ENCODE data around the gene NOTCH1. TPM values are rescaled to one million over a fixed set of nuclear protein-coding genes. Genes with fewer than 3 reads are reported as not detected.
A peak's percentile ranks its signal among the peaks of the same experiment; 100 is the strongest.

The NOTCH1 gene
- total and polyA plus RNA-seq, 4 donors = 28.2 to 75.9 (median 50.0) TPM

DNA sequence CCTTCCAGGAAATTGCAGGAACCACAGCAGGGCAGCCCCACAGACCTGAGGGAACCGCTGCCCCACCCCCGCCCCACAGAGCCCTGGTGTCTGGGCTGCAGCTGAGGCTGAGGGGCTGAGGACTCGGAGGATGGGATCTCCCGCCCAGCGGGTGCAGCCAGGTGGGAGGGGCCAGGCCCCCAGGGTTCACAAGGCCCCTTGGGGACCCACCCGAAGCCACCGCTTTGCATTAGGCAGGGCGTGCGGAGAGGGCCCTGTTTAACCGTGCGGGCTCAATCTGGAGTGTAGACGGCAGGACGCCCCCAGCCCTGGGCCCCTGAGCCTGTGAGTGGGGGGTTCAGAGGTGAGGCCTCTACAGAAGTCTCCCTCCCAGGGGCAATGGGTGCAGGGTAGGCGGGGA lies 10.8 kb downstream of the NOTCH1 start:
- no peak overlapping the region for H3K4me3 ChIP-seq (ENCODE audit: low read depth, low read length)
- H3K36me3 ChIP-seq (ENCODE audit: control insufficient read depth, insufficient read depth, low read length) = peaks cover 86% of the 10 kb centered on the region
- H3K27ac ChIP-seq (ENCODE audit: low read depth, low read length) = no peak overlapping the region
- peaks cover 97% of the 10 kb centered on the region for H3K4me1 ChIP-seq (ENCODE audit: control insufficient read depth, insufficient read depth, low read length)
- no peaks in the 10 kb centered on the region for H3K9me3 ChIP-seq (ENCODE audit: control insufficient read depth, insufficient read depth, low read length)
- no peak for DNase-seq (ENCODE audit: low read depth in 4 of 6, low spot score in 6 of 6)
- no peaks in the 10 kb centered on the region for H3K27me3 ChIP-seq (ENCODE audit: control insufficient read depth, insufficient read depth, low read length)
- WGBS (ENCODE audit: insufficient coverage) = 46% methylated on average over 13 of the region's 14 CpGs

DNA sequence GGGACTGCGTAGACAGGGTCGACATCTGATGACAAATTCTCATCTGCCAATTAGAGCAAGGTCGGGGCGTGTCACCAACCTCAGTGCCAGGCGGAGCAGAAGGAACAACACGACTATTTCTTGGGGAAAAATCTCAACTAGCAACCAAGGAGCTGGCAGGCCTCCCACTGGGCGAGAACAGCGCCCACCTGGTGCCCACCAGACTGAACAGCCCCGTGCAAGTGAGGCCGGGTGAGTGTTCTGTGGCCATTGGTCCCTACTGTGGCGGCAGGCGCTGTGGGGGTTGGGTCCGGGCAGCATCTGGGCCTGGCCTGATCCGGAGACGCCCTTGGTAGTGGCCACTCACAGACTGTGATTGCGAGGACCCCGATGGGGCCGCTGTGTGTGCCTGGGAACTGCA lies 11.5 kb downstream of the NOTCH1 start:
- Histone ChIP-seq H3K27ac (ENCODE audit: low read depth, low read length) (no peak overlapping the region), H3K4me1 (ENCODE audit: control insufficient read depth, insufficient read depth, low read length) (peaks cover 97% of the 10 kb centered on the region), H3K36me3 (ENCODE audit: control insufficient read depth, insufficient read depth, low read length) (peaks cover 87% of the 10 kb centered on the region), H3K9me3 (ENCODE audit: control insufficient read depth, insufficient read depth, low read length) (no peaks in the 10 kb centered on the region), H3K4me3 (ENCODE audit: low read depth, low read length) (no peak overlapping the region), H3K27me3 (ENCODE audit: control insufficient read depth, insufficient read depth, low read length) (no peaks in the 10 kb centered on the region)
- DNase-seq (ENCODE audit: low read depth in 4 of 6, low spot score in 6 of 6) = peak in 1 of 6 donors; percentile 72
- WGBS (ENCODE audit: insufficient coverage) = 46% methylated on average over 14 of the region's 18 CpGs

DNA sequence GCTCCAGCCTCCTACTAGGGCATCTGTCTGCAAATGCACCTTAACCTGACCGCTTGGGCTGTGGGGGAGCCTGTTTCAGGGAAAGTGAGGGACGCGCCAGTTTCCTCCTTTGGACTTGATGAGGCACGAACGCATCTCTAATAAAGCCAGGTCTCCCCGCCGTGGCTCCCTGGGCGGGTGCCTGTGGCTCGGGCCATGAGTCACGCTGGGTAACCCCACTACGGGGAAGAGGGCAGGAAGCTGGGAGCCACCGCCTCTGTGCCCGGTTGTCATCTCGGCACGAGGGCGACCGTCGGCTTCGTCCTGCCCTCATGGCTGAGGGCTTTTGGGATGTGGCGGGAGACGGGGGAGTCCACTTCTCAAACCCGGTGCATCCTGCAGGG lies 12.1 kb downstream of the NOTCH1 start:
- DNase-seq (ENCODE audit: low read depth in 4 of 6, low spot score in 6 of 6) = no peak
- Histone ChIP-seq H3K4me3 (ENCODE audit: low read depth, low read length) (no peak overlapping the region), H3K27me3 (ENCODE audit: control insufficient read depth, insufficient read depth, low read length) (no peaks in the 10 kb centered on the region), H3K36me3 (ENCODE audit: control insufficient read depth, insufficient read depth, low read length) (peaks cover 90% of the 10 kb centered on the region), H3K4me1 (ENCODE audit: control insufficient read depth, insufficient read depth, low read length) (peaks cover 97% of the 10 kb centered on the region), H3K9me3 (ENCODE audit: control insufficient read depth, insufficient read depth, low read length) (no peaks in the 10 kb centered on the region), H3K27ac (ENCODE audit: low read depth, low read length) (peak overlapping the region; percentile 40)
- WGBS (ENCODE audit: insufficient coverage) = 53% methylated on average over 20 of the region's 22 CpGs

DNA sequence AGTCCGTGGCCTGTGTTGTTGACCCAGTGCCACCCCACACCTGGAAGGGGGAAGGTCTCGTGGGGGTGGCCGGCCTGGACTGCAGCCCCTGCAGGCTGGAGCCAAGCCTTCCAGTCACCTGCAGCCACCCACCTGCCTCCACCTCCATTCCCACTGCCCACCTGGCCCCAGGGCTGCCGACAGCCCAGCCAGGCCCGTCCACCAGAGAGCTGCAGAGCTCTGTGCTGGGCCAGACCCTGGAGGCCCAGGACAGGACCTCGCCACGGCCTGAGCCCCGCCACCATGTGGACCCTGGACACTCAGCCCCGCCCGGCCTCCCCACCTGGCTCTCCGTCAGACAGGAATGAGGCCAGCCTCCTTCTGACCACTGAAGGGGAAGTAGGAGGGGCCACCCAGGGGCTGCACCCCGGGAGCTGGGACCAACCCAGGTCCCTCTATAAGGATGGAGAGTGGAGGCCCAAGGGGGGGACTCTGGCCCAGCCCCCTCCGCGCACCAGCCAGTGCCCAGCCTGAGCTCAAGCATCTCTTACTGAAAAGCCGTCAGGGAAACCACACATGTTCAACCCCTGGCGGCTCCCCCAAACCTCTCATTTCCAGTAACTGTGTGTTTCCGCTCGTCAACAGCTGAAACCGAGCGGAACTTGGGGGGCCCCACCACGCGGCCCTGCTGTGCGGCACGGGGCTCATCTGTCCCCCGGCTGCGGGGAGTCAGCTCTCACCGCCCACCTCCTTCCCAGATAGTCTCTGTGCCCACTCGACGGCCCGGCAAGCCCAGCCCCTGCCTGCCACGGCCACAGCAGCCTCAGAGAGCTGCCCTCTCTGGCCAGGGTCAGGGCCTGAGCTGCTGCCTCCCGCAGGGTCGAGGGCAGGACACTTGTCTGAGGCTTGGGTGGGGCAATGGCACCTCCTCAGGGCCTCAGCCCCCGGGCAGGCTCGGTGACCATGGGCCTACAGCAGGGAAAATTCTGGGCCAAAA lies 12.8 kb downstream of the NOTCH1 start:
- Histone ChIP-seq H3K4me1 (ENCODE audit: control insufficient read depth, insufficient read depth, low read length) (peaks cover 97% of the 10 kb centered on the region), H3K4me3 (ENCODE audit: low read depth, low read length) (no peak overlapping the region), H3K9me3 (ENCODE audit: control insufficient read depth, insufficient read depth, low read length) (no peaks in the 10 kb centered on the region), H3K27ac (ENCODE audit: low read depth, low read length) (peak overlapping the region; percentile 76), H3K27me3 (ENCODE audit: control insufficient read depth, insufficient read depth, low read length) (no peaks in the 10 kb centered on the region), H3K36me3 (ENCODE audit: control insufficient read depth, insufficient read depth, low read length) (peaks cover 88% of the 10 kb centered on the region)
- 41% methylated on average over 28 of the region's 35 CpGs for WGBS (ENCODE audit: insufficient coverage)
- DNase-seq (ENCODE audit: low read depth in 4 of 6, low spot score in 6 of 6) = no peak

DNA sequence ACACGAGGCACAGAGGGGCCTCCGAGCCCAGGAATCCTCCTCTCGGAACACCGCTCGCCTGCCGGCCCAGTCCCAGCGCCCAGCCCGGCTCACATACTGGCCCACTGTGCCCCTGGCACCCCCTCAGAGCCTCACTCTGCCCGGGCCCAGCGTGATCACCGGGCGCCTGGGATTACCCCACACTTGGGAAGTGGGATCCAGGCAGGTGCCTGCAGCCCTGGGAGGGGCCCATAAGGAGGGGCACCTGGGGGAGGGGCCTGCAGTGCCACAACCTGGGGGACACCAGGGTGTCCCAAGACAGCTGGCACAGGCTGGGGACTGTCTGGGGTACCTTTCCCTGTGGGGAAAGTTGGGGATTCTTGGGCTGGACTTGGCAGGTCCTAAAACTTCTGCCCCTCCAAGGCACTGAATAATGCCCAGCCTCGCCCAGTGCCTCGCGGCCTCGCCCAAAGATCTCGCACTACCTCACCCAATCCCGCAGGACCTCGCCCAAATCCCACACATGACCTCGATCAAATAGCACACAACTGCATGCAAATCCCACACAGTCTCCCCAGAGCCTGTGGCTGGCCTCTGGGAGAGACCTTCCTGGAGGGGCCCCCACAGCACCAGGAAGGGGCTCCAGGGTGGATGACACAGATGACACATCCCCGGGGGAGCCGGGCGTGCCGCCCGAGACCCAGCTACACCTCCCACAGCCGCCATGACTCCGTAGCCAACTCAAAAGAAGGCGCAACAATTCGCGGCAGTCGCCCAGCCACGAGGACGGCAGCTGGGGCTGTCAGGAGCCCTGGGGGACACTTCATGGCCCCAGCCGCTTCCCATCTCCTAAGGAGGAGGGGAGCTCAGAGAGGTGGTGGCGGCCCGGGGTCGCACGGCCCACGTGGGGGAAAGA lies 13.7 kb downstream of the NOTCH1 start:
- no peak overlapping the region for H3K4me3 ChIP-seq (ENCODE audit: low read depth, low read length)
- peaks cover 98% of the 10 kb centered on the region for H3K4me1 ChIP-seq (ENCODE audit: control insufficient read depth, insufficient read depth, low read length)
- WGBS (ENCODE audit: insufficient coverage) = 48% methylated on average over 37 of the region's 39 CpGs
- no peaks in the 10 kb centered on the region for H3K27me3 ChIP-seq (ENCODE audit: control insufficient read depth, insufficient read depth, low read length)
- peaks cover 88% of the 10 kb centered on the region for H3K36me3 ChIP-seq (ENCODE audit: control insufficient read depth, insufficient read depth, low read length)
- peak overlapping the region; percentile 76 for H3K27ac ChIP-seq (ENCODE audit: low read depth, low read length)
- no peaks in the 10 kb centered on the region for H3K9me3 ChIP-seq (ENCODE audit: control insufficient read depth, insufficient read depth, low read length)
- no peak for DNase-seq (ENCODE audit: low read depth in 4 of 6, low spot score in 6 of 6)

DNA sequence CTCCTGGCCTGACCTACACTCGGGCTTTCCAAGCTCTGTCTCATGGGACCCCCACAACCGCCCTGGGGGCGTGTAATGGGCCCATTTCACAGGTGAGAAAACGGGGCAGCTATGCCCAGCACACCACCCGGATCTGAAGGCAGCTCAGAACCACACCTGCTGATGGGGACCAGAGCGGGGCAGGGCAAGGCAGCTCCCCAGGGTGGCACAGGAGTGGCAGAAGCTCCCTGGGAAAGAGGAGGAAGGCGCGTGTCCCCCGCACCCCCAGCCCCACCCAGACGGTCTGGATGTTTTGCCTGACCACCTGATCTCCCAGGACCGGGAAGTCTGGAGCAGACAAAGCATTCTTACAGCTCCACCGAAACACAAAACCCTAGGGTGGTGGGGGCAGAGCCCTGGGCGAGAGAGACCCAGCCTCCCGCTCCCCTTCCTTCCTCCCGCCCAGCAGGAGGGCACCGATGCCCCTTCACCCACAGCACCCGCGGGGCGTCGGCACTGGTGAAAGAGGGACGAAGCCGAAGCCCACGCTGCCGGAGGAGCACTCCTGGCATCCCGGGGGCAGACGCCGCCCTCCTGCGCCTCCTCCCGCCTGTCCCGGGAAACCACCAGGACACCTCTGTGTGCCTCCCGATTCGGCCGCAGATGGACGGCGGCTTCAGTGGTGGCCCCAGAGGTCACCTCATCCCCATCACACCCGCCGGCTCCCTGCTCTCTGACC lies 14.5 kb downstream of the NOTCH1 start:
- no peak overlapping the region for H3K4me3 ChIP-seq (ENCODE audit: low read depth, low read length)

DNA sequence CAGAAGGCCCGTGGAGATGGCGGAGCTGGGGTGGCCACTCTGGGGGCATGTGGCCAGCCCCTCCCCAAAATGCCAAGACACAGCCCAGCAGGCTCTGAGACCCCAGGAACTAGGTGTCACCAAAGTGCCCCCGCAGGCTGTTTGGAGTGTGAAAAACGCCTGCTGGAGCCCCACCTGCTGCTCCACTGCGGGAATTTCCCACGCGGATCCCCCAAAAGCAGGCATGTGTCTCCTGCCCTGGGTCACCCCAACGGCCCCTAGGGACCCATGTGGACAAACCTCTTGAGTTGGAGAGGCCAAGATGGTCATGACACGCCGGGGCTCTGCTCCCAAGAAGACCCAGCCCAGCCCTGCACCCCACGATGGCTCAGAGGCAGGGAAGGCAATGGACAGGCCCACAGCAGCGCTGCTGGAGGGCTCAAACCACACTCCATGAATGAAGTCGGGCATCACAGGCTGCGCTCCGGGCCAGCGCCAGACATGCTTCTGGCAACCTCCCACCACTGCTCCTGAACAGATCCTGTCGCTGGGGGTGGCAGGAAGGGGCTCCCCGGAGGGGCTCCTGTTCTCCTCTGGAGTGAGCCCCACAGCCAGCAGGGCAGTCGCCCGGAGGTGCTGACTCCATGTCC lies 15.3 kb downstream of the NOTCH1 start:
- Histone ChIP-seq H3K4me3 (ENCODE audit: low read depth, low read length) (no peak overlapping the region), H3K9me3 (ENCODE audit: control insufficient read depth, insufficient read depth, low read length) (no peaks in the 10 kb centered on the region), H3K4me1 (ENCODE audit: control insufficient read depth, insufficient read depth, low read length) (peaks cover 98% of the 10 kb centered on the region), H3K27ac (ENCODE audit: low read depth, low read length) (peak overlapping the region; percentile 76), H3K36me3 (ENCODE audit: control insufficient read depth, insufficient read depth, low read length) (peaks cover 88% of the 10 kb centered on the region), H3K27me3 (ENCODE audit: control insufficient read depth, insufficient read depth, low read length) (no peaks in the 10 kb centered on the region)
- WGBS (ENCODE audit: insufficient coverage) = 26% methylated on average over 13 of the region's 20 CpGs
- peak in 2 of 6 donors; percentile 50 to 82 for DNase-seq (ENCODE audit: low read depth in 4 of 6, low spot score in 6 of 6)

More for the DNA sequence above, 14.5 kb downstream of the NOTCH1 start:
- 34% methylated on average over 28 of the region's 37 CpGs for WGBS (ENCODE audit: insufficient coverage)
- peaks cover 88% of the 10 kb centered on the region for H3K36me3 ChIP-seq (ENCODE audit: control insufficient read depth, insufficient read depth, low read length)
- no peaks in the 10 kb centered on the region for H3K9me3 ChIP-seq (ENCODE audit: control insufficient read depth, insufficient read depth, low read length)
- peaks cover 98% of the 10 kb centered on the region for H3K4me1 ChIP-seq (ENCODE audit: control insufficient read depth, insufficient read depth, low read length)
- peak overlapping the region; percentile 76 for H3K27ac ChIP-seq (ENCODE audit: low read depth, low read length)
- H3K27me3 ChIP-seq (ENCODE audit: control insufficient read depth, insufficient read depth, low read length) = no peaks in the 10 kb centered on the region
- no peak for DNase-seq (ENCODE audit: low read depth in 4 of 6, low spot score in 6 of 6)

DNA sequence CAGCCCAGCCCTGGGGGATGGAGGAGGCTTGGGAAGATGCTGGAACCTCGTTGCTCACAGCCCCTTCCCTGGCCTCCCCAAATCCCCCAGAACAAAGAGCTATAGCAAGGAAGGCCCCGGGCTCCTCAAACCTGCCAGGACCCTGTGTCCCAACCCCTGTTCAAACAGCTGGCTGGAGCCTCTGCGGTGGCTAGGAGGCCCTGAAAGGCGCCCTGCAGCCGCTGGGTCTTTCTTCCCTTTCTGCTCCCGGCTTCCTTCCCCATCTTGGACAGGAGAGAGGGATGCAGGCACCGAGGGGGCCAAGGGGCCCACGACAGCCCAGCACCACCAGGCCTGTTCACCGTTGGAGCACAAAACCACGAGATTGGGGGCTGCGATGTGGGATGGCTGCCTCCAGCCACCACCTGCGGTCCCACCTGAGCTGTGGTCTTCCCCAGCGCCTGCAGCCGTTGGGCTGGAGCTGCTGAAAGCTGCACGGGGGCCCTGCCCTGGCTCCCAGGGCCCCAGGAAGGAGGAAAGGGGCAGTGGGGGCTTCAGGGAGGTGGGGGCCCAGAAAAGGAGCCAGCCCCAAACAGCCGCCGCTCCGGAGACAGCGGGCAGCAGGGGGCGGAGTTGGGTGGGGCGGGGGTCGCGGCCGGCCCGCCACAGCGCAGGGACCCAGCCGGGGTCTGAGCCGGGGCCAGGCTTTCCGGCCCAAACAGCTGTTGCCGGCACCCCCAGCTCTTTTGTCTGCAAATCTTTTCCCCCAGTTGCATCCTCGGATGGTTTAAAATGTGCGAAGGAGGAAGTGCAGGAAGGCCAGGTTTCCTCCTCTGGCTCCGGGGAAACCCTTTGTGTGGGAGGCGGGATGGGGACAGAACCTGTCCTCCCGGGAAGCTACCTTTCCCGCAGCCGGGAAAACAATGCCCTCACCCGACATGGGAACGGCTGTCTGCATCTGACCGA lies 16.1 kb downstream of the NOTCH1 start:
- Histone ChIP-seq H3K4me1 (ENCODE audit: control insufficient read depth, insufficient read depth, low read length) (peaks cover 99% of the 10 kb centered on the region), H3K4me3 (ENCODE audit: low read depth, low read length) (no peak overlapping the region), H3K27ac (ENCODE audit: low read depth, low read length) (peak overlapping the region; percentile 76), H3K9me3 (ENCODE audit: control insufficient read depth, insufficient read depth, low read length) (no peaks in the 10 kb centered on the region), H3K36me3 (ENCODE audit: control insufficient read depth, insufficient read depth, low read length) (peaks cover 92% of the 10 kb centered on the region), H3K27me3 (ENCODE audit: control insufficient read depth, insufficient read depth, low read length) (no peaks in the 10 kb centered on the region)
- WGBS (ENCODE audit: insufficient coverage) = 21% methylated on average over 36 of the region's 40 CpGs
- no peak for DNase-seq (ENCODE audit: low read depth in 4 of 6, low spot score in 6 of 6)
